LNCAP (cell line): ENCODE data around the gene GALNT18.

ENCODE experiments used
- CTCF ChIP-seq: fragments of 450-650 bp; IDR thresholded peaks from 2 replicates; pipeline ENCODE4 v1.5.1; 2017; ENCODE audit warnings: mild to moderate bottlenecking

GALNT18 gene

GRCh38 chr11:11524436-11525061, 97.3 kb downstream of the GALNT18 start:
- TF ChIP-seq CTCF = no peak

- TF ChIP-seq CTCF = no peak
Observed at GRCh38 chr11:11522591-11522990, 99.2 kb downstream of the GALNT18 start.

- TF ChIP-seq CTCF = no peak
Observed at GRCh38 chr11:11521306-11522002, 100.4 kb downstream of the GALNT18 start.

- no peak for TF ChIP-seq CTCF
Observed at GRCh38 chr11:11520231-11521015, 101.4 kb downstream of the GALNT18 start.

- TF ChIP-seq CTCF = no peak
Observed at GRCh38 chr11:11519184-11519583, 102.6 kb downstream of the GALNT18 start.

- no peak for TF ChIP-seq CTCF
Observed at GRCh38 chr11:11514246-11514645, 107.6 kb downstream of the GALNT18 start.

GRCh38 chr11:11513422-11513821, 108.4 kb downstream of the GALNT18 start:
- TF ChIP-seq CTCF = no peak
